ENCODE results near the gene CDK11B.
"Not testable (repeated sequence)": the region's sequence is repeated elsewhere in the genome, so short reads cannot be mapped to it uniquely, and the experiment has no call there.

Gene CDK11B

GRCh38 chr1:1658583-1659549 lies at the start of gene CDK11B:
Gene CDK11B, minus strand, starts transcription at chr1:1659004. Its CDS starts 1,519 bp downstream, at chr1:1657485.
- DNase-seq: peak; percentile 98

GRCh38 chr1:1707897-1708296 lies 49.1 kb upstream of the CDK11B start:
- DNase-seq: not testable (repeated sequence)

- DNase-seq: not testable (repeated sequence)
Observed at GRCh38 chr1:1707241-1707640, 48.4 kb upstream of the CDK11B start.

- not testable (repeated sequence) for DNase-seq
Observed at GRCh38 chr1:1705623-1706022, 46.8 kb upstream of the CDK11B start.

GRCh38 chr1:1704284-1704957 lies 45.6 kb upstream of the CDK11B start:
- DNase-seq: not testable (repeated sequence)

GRCh38 chr1:1703796-1704195 lies 45.0 kb upstream of the CDK11B start:
- no peak for DNase-seq

- not testable (repeated sequence) for DNase-seq
Observed at GRCh38 chr1:1702506-1702905, 43.7 kb upstream of the CDK11B start.

- not testable (repeated sequence) for DNase-seq
Observed at GRCh38 chr1:1700557-1700956, 41.8 kb upstream of the CDK11B start.

GRCh38 chr1:1700067-1700466 lies 41.3 kb upstream of the CDK11B start:
- not testable (repeated sequence) for DNase-seq

GRCh38 chr1:1699061-1699460 lies 40.3 kb upstream of the CDK11B start:
- not testable (repeated sequence) for DNase-seq

GRCh38 chr1:1697358-1698183 lies 38.8 kb upstream of the CDK11B start:
- not testable (repeated sequence) for DNase-seq

GRCh38 chr1:1696431-1697357 lies 37.9 kb upstream of the CDK11B start:
- DNase-seq: not testable (repeated sequence)

GRCh38 chr1:1692714-1693647 lies 34.2 kb upstream of the CDK11B start, which contains the start of gene SLC35E2B:
Gene SLC35E2B, minus strand, starts transcription at chr1:1692795. Its CDS starts 16,096 bp downstream, at chr1:1676699.
- DNase-seq: peak; percentile 87

GRCh38 chr1:1692324-1692713 lies 33.5 kb upstream of the CDK11B start:
- peak; percentile 46 for DNase-seq

- not testable (repeated sequence) for DNase-seq
Observed at GRCh38 chr1:1691443-1691842, 32.6 kb upstream of the CDK11B start.

GRCh38 chr1:1689526-1689925 lies 30.7 kb upstream of the CDK11B start:
- DNase-seq: not testable (repeated sequence)

GRCh38 chr1:1687846-1688245 lies 29.0 kb upstream of the CDK11B start:
- no peak for DNase-seq

- no peak for DNase-seq
Observed at GRCh38 chr1:1684031-1684681, 25.4 kb upstream of the CDK11B start.

- no peak for DNase-seq
Observed at GRCh38 chr1:1683104-1683905, 24.5 kb upstream of the CDK11B start.
